Head of caudate nucleus (tissue), 42 donors: ENCODE measurements around the gene CNNM1.
A peak's percentile ranks its signal among the peaks of the same experiment; 100 is the strongest.

Experiments used
- DNase-seq, 42 donors: peaks; one replicate each; pipeline versions ENCODE4 v3.0.0 to v3.0.0-alpha.2; 2020 to 2021; ENCODE audit warnings: mixed read lengths in 7 of 42
- intact Hi-C: fragments of 100-400 bp; cut with DNase I; formaldehyde crosslinking; loops from one replicate; pipeline ENCODE4 v1.15.0; 2022

CNNM1 gene

DNA sequence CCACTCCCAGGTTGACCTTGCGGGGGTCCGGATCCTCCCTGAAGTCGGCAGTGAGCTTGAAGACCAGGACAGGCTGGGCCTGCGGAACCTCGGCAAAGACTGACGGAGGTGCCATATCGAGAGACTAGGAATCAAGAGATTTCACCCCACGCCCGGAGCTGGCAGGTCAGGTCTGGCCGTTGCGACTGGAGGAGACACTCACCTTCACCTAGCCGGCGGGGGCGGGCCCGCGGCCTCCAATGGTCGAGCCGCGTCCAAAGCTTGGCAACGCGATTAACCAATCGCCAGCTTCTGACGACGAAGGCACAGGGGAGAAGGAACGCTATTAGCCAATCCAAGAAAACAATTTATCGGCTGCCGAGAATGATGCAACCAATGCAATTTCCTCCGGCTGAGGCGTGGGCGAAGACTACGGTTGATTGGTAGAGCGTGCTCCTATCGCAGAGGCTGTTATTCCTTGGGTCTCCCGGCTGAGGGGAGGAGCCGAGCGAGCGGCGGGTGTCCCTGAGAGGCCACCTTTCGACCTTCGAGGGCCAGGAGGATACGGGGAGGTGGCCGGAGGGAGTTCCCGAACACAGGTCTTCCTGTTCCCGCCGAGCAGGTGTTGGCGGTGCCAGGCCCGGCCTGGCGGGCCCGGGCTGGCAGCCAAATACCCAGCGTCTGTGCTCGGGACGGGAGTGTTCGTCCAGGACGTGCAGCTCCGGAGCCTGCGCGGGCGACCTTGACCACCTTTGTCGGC, 101.5 kb downstream of the CNNM1 start, which contains the start of gene GOT1:
Gene GOT1, minus strand, starts transcription at position 174 of the 739 bp plus-strand sequence. Its CDS starts 59 bp downstream, at position 115.
- DNase-seq = peak; percentile 92 to 98 (median 97)
- intact Hi-C loops = loop anchor here (2.0 to 10.0 kb wide), 2 partner anchors 190 to 284 kb away; partner anchors contain the start of gene SLC25A28

DNA sequence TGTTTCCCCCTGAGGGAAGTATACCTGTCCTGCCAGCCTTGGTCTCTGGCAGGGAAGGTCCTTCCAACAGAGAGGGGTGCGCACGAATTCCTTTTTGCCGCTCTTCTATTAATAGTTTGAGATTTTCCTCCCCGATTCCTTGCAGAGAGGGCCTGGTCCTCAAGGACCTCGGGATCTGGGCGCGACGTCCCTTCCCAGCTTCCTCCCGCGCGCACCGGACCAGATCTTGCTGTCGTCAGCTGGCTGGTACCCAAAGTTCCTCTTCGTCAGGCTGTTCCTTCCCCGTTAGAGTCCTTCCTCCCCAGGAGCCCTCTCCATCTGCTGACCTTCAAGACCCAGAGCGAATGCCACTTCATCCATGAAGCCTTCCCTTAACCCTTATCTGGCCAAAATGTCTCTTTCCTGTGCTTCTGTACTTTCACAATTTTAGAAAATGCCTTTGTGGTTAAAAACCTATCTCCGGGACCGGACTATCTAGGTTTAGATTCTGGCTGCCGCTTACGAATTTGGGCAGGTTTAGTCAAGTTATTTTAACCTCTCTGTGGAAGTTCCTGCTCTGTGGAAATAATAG, 102.1 kb downstream of the CNNM1 start:
- peak; percentile 23 to 79 (median 56) for DNase-seq
- intact Hi-C loops = loop anchor here (2.0 to 10.0 kb wide), 2 partner anchors 190 to 284 kb away; partner anchors contain the start of gene SLC25A28

DNA sequence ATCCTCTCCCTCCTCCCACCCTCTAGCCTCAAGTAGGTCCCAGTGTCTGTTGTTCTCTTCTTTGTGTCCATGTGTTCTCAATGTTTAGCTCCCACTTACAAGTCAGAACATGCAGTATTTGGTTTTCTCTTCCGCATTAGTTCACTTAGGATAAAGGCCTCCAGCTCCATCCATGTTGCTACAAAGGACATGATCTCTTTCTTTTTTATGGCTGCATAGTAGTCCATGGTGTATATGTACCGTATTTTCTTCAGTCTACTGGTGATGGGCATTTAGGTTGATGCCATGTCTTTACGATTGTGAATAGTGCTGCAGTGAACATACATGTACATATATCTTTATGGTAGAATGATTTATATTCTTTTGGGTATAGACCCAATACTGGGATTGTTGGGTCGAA, 102.9 kb downstream of the CNNM1 start:
- intact Hi-C loops = loop anchor here (10.0 kb wide), 1 partner anchor 283 kb away; no protein-coding TSS in a partner anchor
- DNase-seq = no peak

DNA sequence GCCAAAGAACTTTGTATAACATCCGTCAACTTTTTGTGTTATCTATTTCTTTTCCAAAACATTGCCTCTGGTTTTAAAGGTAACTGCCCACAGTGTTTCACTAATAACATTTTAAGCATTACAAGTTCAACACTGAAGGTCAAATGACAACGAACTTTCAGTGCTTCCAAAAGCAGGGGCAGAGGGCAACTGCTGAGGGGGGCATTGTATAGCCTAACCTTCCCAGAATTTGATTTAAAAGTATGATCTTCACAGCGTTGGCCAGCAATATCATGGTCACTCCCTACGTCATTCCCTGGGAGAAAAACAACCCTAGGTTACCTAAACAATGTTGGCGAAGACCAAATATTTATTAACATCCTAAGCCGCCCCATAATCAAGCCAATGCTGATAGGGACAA, 103.7 kb downstream of the CNNM1 start:
- no peak for DNase-seq
- intact Hi-C loops = loop anchor here (10.0 kb wide), 1 partner anchor 282 kb away; no protein-coding TSS in a partner anchor

DNA sequence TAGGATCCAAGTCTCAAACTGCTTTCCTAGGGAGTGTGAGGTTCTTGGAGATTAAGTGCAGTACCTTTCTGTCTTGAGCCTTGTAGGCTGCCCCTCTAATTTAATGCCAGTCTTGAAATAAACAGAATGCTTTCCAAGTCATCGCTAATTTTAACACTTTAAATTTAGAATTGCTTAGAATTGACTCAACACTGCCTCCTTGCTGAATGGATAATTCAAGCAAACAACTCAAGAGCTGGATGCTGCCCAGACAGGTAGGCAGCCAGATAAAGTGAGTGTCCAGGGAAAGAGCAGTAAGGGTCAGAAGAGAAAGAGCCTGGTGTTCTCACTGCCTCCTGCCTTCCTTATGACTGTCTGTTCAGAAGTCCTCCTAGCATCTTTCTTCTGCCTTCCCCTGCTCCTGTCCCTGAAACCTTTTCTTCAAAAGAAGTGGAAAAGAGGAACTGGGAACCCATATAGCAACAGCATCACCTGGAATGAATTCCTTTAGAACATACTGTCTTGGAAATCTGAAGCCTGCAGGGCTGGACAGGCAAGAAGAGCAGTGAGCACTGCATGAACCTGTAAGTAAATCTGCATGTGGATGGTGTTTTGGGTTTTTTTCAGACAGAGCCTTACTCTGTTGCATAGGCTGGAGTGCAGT, 104.3 kb downstream of the CNNM1 start:
- intact Hi-C loops = loop anchor here (10.0 kb wide), 1 partner anchor 281 kb away; no protein-coding TSS in a partner anchor
- DNase-seq = peak in 1 of 42 donors; percentile 11

DNA sequence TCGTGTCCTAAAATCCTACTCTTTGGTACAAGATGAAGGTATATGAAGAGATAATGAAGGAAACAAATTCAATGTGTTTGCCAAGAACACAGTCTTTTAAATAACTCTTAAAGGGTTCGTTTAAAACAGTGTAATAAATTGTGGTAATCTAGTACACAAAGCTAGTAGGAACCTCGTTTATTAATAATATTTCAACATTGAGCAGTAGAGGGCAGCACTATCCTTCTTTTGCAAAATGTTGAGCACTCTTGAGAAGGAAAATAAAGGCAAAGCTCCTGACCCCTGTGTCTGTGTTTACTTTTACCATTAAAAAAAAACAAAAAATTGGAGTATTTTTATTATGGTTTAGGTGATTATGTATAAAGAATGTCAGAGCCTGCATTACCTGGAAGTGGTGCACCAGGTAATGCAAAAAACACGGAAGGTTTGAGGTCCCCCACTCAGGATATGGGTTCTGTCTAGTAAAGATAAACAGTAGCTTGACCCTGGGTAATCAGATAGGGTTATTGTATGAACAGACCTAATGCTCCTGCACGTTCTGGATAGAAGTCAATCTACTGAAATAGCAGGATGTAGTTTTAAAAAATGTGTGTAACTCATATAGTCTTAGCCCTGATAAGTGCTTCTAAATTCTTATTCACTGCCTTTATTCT, 107.0 kb downstream of the CNNM1 start:
- peak in 4 of 42 donors; percentile 14 to 59 (median 30) for DNase-seq
- intact Hi-C loops = loop anchor here (10.0 kb wide), 1 partner anchor 279 kb away; no protein-coding TSS in a partner anchor

DNA sequence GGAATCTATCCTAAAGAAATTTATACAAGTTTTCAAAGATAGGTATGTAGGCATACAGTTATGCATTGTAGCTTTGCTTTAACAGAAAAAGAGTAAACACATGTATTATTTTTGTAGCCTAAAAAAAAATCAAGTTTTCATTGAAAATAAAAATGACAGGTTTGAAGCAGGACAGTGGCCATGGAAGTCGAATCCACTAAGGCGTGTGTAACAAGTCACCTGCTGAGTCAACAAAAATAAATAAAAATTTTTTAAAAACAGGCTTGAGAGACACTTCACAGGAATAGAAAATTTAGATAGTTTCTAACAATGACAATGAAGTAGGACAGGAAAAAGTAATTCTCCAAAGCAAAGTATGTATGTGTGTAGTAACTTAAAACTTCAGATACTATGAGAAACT, 109.7 kb downstream of the CNNM1 start:
- intact Hi-C loops = loop anchor here (10.0 kb wide), 1 partner anchor 276 kb away; no protein-coding TSS in a partner anchor
- DNase-seq = no peak

DNA sequence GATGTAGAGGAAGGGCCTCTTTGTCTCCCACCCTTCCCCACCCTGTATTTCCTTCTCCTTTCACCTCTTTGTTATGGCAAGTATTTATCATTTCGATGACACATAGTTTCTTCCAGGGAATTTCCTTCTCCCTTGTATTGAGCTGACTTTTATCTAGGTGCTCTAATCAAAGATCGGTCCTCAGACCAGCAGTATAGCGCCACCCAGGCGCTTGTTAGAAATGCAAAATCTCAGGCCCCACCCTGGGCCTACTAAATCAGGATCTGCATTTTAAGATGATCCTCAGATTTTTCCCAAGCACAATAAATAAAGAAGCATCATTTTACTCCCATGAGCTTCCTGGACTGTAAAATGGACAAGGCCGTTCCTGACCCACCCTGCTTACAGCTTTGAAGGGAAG, 113.2 kb downstream of the CNNM1 start:
- intact Hi-C loops = no loop called here
- no peak for DNase-seq

DNA sequence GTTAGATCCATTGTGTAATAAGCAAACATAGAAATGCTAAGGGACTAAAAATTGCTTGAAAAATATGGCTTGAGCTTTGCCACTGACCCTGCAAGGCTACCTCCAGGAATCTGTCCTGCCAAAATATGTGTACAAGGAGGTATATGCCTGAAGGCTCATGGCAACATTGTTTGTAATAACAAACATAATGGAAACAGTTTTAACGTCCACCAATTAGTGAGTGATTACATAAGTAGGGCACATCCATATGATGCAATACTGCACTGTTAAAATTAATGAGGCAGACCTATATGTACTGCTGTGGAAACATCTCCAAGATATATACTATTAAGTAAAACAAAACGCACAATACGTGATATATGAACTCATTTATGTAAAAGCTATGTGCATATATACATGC, 114.3 kb downstream of the CNNM1 start:
- no peak for DNase-seq
- intact Hi-C loops = no loop called here
